Measurements from ENCODE around the gene CEP104. TPM values are rescaled to one million over a fixed set of nuclear protein-coding genes. Genes with fewer than 3 reads are reported as not detected.

The CEP104 gene
- total and polyA plus RNA-seq, 10 of the 15 experiments (the other 5 are each of a cell fraction or from before 2014, with no cell fraction given) = 7.2 to 34.8 (median 19.3) TPM

DNA sequence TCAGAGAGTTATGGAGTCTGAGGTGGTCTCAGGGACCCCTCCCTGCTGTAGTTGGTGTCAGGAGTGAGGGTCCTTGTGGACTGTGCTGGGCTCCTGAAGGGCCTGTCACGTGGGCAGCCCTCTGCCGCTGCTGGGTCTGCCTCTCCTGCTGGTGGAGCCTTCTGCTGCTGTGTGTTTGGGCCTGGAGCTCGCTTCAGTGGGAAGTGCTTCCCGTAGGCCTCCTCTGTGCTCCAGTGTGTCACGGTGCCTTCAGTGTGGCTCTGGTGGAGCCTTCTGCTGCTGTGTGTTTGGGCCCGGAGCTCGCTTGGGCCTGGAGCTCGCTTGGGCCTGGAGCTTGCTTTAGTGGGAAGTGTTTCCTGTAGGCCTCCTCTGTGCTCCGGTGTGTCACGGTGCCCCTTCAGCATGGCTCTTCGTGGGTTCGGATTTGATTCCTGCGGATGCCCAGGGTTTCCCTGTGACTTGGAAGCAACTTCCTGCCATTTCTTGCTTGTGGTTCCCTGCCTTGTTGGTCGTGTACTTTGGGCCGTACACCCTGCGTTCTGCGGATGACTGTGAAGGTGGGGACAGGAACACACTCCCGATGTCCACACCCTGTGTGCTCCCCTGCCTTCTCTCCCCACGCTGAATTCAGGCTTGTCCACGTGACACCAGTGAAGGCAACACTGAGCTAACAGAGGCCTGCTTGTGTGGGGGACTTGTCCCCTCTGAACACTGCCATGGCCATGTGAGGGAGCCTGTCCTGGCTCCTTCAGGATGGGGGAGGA lies 23.6 kb upstream of the CEP104 start (continued):
- TF ChIP-seq, protein P1, sequence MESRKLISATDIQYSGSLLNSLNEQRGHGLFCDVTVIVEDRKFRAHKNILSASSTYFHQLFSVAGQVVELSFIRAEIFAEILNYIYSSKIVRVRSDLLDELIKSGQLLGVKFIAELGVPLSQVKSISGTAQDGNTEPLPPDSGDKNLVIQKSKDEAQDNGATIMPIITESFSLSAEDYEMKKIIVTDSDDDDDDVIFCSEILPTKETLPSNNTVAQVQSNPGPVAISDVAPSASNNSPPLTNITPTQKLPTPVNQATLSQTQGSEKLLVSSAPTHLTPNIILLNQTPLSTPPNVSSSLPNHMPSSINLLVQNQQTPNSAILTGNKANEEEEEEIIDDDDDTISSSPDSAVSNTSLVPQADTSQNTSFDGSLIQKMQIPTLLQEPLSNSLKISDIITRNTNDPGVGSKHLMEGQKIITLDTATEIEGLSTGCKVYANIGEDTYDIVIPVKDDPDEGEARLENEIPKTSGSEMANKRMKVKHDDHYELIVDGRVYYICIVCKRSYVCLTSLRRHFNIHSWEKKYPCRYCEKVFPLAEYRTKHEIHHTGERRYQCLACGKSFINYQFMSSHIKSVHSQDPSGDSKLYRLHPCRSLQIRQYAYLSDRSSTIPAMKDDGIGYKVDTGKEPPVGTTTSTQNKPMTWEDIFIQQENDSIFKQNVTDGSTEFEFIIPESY (IDR thresholded peaks at IDR 0.05) = no peak
- TF ChIP-seq, protein P2, sequence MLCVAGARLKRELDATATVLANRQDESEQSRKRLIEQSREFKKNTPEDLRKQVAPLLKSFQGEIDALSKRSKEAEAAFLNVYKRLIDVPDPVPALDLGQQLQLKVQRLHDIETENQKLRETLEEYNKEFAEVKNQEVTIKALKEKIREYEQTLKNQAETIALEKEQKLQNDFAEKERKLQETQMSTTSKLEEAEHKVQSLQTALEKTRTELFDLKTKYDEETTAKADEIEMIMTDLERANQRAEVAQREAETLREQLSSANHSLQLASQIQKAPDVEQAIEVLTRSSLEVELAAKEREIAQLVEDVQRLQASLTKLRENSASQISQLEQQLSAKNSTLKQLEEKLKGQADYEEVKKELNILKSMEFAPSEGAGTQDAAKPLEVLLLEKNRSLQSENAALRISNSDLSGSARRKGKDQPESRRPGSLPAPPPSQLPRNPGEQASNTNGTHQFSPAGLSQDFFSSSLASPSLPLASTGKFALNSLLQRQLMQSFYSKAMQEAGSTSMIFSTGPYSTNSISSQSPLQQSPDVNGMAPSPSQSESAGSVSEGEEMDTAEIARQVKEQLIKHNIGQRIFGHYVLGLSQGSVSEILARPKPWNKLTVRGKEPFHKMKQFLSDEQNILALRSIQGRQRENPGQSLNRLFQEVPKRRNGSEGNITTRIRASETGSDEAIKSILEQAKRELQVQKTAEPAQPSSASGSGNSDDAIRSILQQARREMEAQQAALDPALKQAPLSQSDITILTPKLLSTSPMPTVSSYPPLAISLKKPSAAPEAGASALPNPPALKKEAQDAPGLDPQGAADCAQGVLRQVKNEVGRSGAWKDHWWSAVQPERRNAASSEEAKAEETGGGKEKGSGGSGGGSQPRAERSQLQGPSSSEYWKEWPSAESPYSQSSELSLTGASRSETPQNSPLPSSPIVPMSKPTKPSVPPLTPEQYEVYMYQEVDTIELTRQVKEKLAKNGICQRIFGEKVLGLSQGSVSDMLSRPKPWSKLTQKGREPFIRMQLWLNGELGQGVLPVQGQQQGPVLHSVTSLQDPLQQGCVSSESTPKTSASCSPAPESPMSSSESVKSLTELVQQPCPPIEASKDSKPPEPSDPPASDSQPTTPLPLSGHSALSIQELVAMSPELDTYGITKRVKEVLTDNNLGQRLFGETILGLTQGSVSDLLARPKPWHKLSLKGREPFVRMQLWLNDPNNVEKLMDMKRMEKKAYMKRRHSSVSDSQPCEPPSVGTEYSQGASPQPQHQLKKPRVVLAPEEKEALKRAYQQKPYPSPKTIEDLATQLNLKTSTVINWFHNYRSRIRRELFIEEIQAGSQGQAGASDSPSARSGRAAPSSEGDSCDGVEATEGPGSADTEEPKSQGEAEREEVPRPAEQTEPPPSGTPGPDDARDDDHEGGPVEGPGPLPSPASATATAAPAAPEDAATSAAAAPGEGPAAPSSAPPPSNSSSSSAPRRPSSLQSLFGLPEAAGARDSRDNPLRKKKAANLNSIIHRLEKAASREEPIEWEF (IDR thresholded peaks at IDR 0.05; ENCODE audit: insufficient replicate concordance, low read depth, low read length) = no peak
- TF ChIP-seq CREM (IDR thresholded peaks at IDR 0.05; ENCODE audit: low read depth) (no peak), MEF2B (IDR thresholded peaks at IDR 0.05; ENCODE audit: partially characterized antibody, poor library complexity, severe bottlenecking) (no peak), EGR1 (IDR thresholded peaks at IDR 0.05; ENCODE audit: borderline replicate concordance in 1 of 2, low read depth in 2 of 2, low read length in 2 of 2) (no peak), FOXK2 (IDR thresholded peaks at IDR 0.05) (no peak), TARDBP (IDR thresholded peaks at IDR 0.05; ENCODE audit: borderline replicate concordance) (no peak)
- TF ChIP-seq, protein P3, sequence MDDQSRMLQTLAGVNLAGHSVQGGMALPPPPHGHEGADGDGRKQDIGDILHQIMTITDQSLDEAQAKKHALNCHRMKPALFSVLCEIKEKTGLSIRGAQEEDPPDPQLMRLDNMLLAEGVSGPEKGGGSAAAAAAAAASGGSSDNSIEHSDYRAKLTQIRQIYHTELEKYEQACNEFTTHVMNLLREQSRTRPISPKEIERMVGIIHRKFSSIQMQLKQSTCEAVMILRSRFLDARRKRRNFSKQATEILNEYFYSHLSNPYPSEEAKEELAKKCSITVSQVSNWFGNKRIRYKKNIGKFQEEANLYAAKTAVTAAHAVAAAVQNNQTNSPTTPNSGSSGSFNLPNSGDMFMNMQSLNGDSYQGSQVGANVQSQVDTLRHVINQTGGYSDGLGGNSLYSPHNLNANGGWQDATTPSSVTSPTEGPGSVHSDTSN (IDR thresholded peaks at IDR 0.05; ENCODE audit: insufficient replicate concordance, low read depth, low read length) = no peak
